OCI-LY1 (cell line): ENCODE data around the gene LIMK2.
A peak's percentile ranks its signal among the peaks of the same experiment; 100 is the strongest.

Source experiments
- H2AFZ ChIP-seq: fragments of 200-600 bp; sonication (generic), shearing (Covaris generic); 2 replicates; pipeline ENCODE4 v1.6.0; 2014; ENCODE audit warnings: antibody characterized with exemption, mild to moderate bottlenecking, low read length
- H3F3A ChIP-seq: fragments of 200-600 bp; sonication (generic), shearing (Covaris generic); 2 replicates; pipeline ENCODE4 v1.6.0; 2014; ENCODE audit warnings: mild to moderate bottlenecking, antibody characterized with exemption, low read length, moderate library complexity; ENCODE audit not compliant: insufficient read depth
- H3K27ac ChIP-seq: fragments of 200-600 bp; sonication (generic); 2 replicates; pipeline ENCODE4 v1.5.1; 2014; ENCODE audit warnings: low read length, mixed run types, mild to moderate bottlenecking, low read depth; ENCODE audit not compliant: poor library complexity, severe bottlenecking
- H3K27me3 ChIP-seq: fragments of 200-600 bp; sonication (generic); 2 replicates; pipeline ENCODE4 v1.6.0; 2014; ENCODE audit warnings: antibody characterized with exemption, mild to moderate bottlenecking, low read length, moderate library complexity; ENCODE audit not compliant: insufficient read depth
- H3K36me3 ChIP-seq: fragments of 200-600 bp; sonication (generic); 2 replicates; pipeline ENCODE4 v1.6.1; 2014; ENCODE audit warnings: mild to moderate bottlenecking, antibody characterized with exemption, low read length, moderate library complexity, mixed read lengths; ENCODE audit not compliant: insufficient read depth
- H3K4me1 ChIP-seq: fragments of 200-600 bp; sonication (generic); 2 replicates; pipeline ENCODE4 v1.5.1; 2014; ENCODE audit warnings: mild to moderate bottlenecking, low read length, moderate library complexity; ENCODE audit not compliant: insufficient read depth, severe bottlenecking
- H3K4me2 ChIP-seq: fragments of 200-600 bp; sonication (generic), shearing (Covaris generic); 2 replicates; pipeline ENCODE4 v1.6.1; 2014; ENCODE audit warnings: low read length
- H3K4me3 ChIP-seq: fragments of 200-600 bp; sonication (generic); 2 replicates; pipeline ENCODE4 v1.5.1; 2014; ENCODE audit warnings: low read length, low read depth, mild to moderate bottlenecking, mixed read lengths; ENCODE audit not compliant: poor library complexity, severe bottlenecking
- H3K79me2 ChIP-seq: fragments of 200-600 bp; shearing (Covaris generic); 2 replicates; pipeline ENCODE4 v1.6.1; 2016; ENCODE audit warnings: mixed run types, low read length, mixed read lengths; ENCODE audit not compliant: insufficient read depth
- H3K9ac ChIP-seq: fragments of 200-600 bp; sonication (generic), shearing (Covaris generic); 2 replicates; pipeline ENCODE4 v1.6.1; 2014; ENCODE audit warnings: mild to moderate bottlenecking, low read length, mixed read lengths
- H3K9me2 ChIP-seq: fragments of 200-600 bp; sonication (generic), shearing (Covaris generic); 2 replicates; pipeline ENCODE4 v1.6.1; 2014; ENCODE audit warnings: low read depth, mild to moderate bottlenecking, low read length, mixed read lengths
- H3K9me3 ChIP-seq: fragments of 200-600 bp; shearing (Covaris generic); 2 replicates; pipeline ENCODE4 v1.6.1; 2014; ENCODE audit warnings: low read length, mixed read lengths
- H4K20me1 ChIP-seq: fragments of 200-600 bp; sonication (generic), shearing (Covaris generic); 2 replicates; pipeline ENCODE4 v1.6.0; 2016; ENCODE audit warnings: mild to moderate bottlenecking, low read length; ENCODE audit not compliant: insufficient read depth
- EZH2 ChIP-seq: fragments of 200-600 bp; sonication (generic), shearing (Covaris generic); IDR thresholded peaks from 2 replicates; pipeline ENCODE4 v1.8.0; 2017; ENCODE audit warnings: borderline replicate concordance, mixed run types, mild to moderate bottlenecking, antibody characterized with exemption, low read length, moderate library complexity, mixed read lengths
- TF ChIP-seq, protein P1 (sequence below): fragments of 200-600 bp; sonication (generic), shearing (Covaris generic); IDR thresholded peaks from 2 replicates; pipeline ENCODE4 v1.5.1; 2017; ENCODE audit warnings: mild to moderate bottlenecking, antibody characterized with exemption, low read length, moderate library complexity, mixed read lengths

The LIMK2 gene

DNA sequence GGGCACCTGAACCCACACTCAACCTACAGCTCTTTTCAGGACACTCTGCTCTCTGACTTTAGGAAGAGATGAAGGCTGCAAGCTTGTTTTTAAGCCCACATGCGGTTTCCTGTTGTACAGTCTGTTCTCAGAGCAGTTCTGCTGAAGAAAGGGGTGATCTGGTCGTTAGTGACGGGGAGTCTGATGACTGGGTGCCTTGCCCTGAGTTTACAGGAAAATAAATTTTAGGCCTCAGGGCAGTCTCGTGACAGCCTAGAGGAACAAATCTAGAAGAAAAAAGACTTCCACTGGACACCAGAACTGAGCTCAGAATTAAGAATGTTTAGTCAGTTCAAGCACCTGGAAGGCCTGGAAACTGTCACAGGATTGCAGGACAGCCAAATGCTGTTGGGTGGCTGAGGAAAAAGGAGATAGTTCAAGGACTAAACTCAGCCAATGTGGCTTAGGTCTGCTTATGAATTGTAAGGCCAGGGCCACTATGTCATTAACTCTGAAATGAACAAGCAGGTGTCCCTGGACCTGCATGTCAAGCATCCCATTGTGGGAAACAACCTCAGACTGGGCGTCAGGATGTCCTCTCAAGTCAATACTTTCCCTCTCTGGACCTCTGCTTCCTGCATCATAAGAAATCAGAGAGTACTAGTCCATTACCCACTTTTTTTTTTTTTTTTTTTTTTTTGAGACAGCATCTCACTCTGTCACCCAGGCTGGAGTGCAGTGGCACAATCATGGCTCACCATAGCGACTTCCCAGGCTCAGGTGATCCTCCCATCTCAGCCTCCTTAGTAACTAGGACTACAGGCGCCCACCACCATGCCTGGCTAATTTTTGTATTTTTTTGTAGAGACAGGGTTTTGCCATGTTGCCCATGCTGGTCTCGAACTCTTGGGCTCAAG is 74.5 kb downstream of the LIMK2 start:
- Histone ChIP-seq H3K9me2 (no peaks in the 10 kb centered on the region), H3F3A (peaks cover 6% of the 10 kb centered on the region; the same call in 1 of the 2 replicates), H3K4me3 (no peak overlapping the region), H3K27ac (peak overlapping the region; percentile 96), H3K9ac (peak overlapping the region; percentile 21; the same call in 1 of the 2 replicates), H3K79me2 (no peaks in the 10 kb centered on the region), H3K36me3 (peaks cover 73% of the 10 kb centered on the region), H3K4me2 (peak overlapping the region; percentile 35; the same call in 1 of the 2 replicates), H3K9me3 (no peaks in the 10 kb centered on the region), H3K4me1 (peaks cover 48% of the 10 kb centered on the region), H2AFZ (no peak overlapping the region), H3K27me3 (no peaks in the 10 kb centered on the region), H4K20me1 (no peaks in the 10 kb centered on the region)
- TF ChIP-seq, protein P1, sequence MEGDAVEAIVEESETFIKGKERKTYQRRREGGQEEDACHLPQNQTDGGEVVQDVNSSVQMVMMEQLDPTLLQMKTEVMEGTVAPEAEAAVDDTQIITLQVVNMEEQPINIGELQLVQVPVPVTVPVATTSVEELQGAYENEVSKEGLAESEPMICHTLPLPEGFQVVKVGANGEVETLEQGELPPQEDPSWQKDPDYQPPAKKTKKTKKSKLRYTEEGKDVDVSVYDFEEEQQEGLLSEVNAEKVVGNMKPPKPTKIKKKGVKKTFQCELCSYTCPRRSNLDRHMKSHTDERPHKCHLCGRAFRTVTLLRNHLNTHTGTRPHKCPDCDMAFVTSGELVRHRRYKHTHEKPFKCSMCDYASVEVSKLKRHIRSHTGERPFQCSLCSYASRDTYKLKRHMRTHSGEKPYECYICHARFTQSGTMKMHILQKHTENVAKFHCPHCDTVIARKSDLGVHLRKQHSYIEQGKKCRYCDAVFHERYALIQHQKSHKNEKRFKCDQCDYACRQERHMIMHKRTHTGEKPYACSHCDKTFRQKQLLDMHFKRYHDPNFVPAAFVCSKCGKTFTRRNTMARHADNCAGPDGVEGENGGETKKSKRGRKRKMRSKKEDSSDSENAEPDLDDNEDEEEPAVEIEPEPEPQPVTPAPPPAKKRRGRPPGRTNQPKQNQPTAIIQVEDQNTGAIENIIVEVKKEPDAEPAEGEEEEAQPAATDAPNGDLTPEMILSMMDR: no peak
- no peak for TF ChIP-seq EZH2

DNA sequence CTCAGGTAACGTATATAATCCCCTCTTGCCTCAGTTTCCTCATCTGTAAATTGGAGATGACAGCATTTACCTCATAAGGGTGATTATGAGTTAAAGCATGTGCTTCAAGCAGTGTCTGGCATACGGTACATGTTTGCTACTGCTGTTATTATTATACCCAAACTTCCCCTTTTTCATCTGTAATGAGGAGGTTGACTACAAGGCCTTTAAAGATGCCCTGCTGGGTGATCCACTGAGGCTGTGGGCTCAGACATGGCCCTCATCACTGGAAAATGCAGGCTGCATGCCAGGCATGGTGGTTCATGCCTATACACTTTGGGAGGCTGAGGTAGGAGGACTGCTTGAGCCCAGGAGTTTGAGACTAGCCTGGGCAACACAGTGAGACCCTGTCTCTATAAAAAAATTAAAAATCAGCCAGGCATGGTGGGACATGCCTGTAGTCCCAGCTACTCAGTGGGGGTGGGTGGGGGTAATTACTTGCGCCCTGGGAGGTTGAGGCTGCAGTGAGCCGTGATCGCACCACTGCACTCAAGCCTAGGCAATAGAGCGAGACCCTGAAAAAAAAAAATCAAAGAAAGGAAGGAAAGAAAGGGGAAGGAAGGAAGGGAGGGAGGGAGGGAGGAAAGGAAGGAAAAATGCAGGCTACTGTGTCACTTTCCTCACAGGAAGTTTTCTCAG is 75.9 kb downstream of the LIMK2 start:
- peaks cover 6% of the 10 kb centered on the region; the same call in 1 of the 2 replicates for H3F3A ChIP-seq

DNA sequence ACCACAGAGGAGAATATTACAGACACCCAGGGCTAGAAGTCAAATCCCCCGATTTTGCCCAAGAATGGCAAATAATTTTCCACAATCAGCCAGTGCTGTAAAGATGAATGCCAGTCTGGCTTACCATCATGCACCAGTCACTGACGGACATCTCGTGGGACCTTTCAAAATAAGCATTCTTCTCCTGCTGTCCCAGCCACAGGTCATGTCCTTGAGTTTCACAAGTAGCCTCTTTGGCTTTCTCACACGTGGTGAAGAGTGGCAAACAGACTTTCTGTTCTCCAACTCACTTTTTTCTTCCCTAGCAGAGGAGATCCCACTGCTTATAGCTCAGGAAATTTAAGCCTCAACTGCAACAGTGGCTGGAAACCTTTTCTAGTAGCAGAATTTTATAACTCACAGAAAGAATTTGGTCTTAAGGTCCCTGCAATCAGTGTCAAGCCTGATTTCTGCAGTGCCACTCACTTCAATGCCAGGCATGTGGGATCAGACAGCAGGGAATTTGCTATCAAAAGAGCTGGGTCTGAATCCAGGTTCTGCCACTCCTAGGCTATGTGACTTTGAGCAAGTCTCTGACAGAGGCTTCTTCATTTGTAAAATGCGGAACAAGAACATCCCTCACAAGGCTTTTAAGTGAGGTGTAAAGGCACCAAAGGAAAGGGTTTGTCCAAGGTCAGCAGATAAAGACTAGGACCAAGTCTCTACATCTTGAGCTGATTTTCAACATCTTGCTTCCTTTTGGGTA is 76.6 kb downstream of the LIMK2 start:
- H3K27ac ChIP-seq: peak overlapping the region; percentile 96
- TF ChIP-seq, protein P1: no peak
- TF ChIP-seq EZH2: no peak
- H3K4me3 ChIP-seq: peak overlapping the region; percentile 87
- H3F3A ChIP-seq: peaks cover 6% of the 10 kb centered on the region; the same call in 1 of the 2 replicates
- H3K4me2 ChIP-seq: peak overlapping the region; percentile 78
- H3K36me3 ChIP-seq: peaks cover 52% of the 10 kb centered on the region; the same call in 1 of the 2 replicates
- H3K27me3 ChIP-seq: no peaks in the 10 kb centered on the region
- H4K20me1 ChIP-seq: no peaks in the 10 kb centered on the region
- no peaks in the 10 kb centered on the region for H3K9me3 ChIP-seq
- H3K79me2 ChIP-seq: no peaks in the 10 kb centered on the region
- H3K9me2 ChIP-seq: no peaks in the 10 kb centered on the region
- H3K4me1 ChIP-seq: peaks cover 61% of the 10 kb centered on the region
- H3K9ac ChIP-seq: peak overlapping the region; percentile 70
- no peak overlapping the region for H2AFZ ChIP-seq

More for the DNA sequence above, 75.9 kb downstream of the LIMK2 start:
- H3K27me3 ChIP-seq: no peaks in the 10 kb centered on the region
- H3K9ac ChIP-seq: peak overlapping the region; percentile 70; the same call in 1 of the 2 replicates
- H3K4me3 ChIP-seq: peak overlapping the region; percentile 87
- peaks cover 60% of the 10 kb centered on the region for H3K36me3 ChIP-seq
- peak overlapping the region; percentile 78 for H3K4me2 ChIP-seq
- H3K4me1 ChIP-seq: peaks cover 54% of the 10 kb centered on the region
- no peak overlapping the region for H2AFZ ChIP-seq
- peak overlapping the region; percentile 96 for H3K27ac ChIP-seq
- no peaks in the 10 kb centered on the region for H3K9me2 ChIP-seq
- TF ChIP-seq, protein P1: no peak
- no peak for TF ChIP-seq EZH2
- H4K20me1 ChIP-seq: no peaks in the 10 kb centered on the region
- H3K9me3 ChIP-seq: no peaks in the 10 kb centered on the region
- H3K79me2 ChIP-seq: no peaks in the 10 kb centered on the region
